ENCODE results near the gene WNT1. TPM values are rescaled to one million over a fixed set of nuclear protein-coding genes. Genes with fewer than 3 reads are reported as not detected.

The WNT1 gene
- total and polyA plus RNA-seq, 2 donors (not counting 1 experiment from before 2014, with no cell fraction given) = not detected

DNA sequence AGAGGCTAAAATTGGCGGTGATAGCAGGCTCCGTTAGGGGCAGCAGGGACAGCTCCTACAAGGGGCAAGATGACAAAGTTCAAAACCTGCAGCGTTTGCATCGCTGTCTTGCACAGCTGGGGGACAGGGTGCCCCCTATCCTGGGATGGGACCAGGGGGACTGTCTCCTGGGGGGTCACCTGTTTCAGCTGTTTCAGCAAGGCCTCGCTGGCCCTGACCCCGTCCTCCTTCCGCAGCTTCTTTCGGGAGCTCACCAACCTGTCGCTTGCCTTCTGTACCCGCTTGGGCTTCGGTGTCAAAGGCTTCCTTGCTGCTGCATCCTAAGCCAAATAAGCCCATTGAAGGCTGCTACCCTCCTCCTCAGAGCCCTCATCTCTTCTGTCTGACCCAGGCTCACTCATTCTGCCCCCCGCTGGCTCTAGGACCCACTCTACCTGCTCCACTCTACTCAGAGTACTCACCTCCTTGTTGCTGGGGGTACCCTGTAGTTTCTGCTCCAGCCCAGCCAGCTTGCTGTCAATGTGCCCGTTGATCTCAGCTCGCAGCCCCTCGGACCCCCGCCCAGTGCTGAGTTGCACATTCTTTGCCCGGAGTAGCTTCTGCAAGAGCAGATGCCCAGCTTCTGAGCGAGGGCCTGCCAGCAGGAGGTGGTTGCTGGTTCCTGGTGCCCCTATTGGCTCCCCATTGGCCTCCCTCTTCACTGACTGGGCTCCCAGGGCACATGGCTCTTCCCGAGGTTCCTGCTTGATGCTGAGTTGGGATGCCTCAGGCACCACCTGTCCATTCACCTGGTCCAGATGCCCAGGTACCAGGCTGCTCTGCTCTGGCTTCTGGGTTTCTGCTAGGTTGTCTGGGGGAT is 52.8 kb downstream of the WNT1 start:
- no peaks in the 10 kb centered on the region for H4K20me1 ChIP-seq (ENCODE audit: control insufficient read depth, extremely low read depth, insufficient read depth, low read length)
- no peak overlapping the region for H3K27ac ChIP-seq (ENCODE audit: insufficient read depth, low read length)
- no peak overlapping the region for H3K4me2 ChIP-seq (ENCODE audit: extremely low read depth, insufficient read depth, low read length)
- H3K9me3 ChIP-seq (ENCODE audit: control insufficient read depth, insufficient read depth, low read depth, low read length) = no peaks in the 10 kb centered on the region
- no peaks in the 10 kb centered on the region for H3K4me1 ChIP-seq (ENCODE audit: control insufficient read depth, extremely low read depth, insufficient read depth, low read length)
- no peak overlapping the region for H3K9ac ChIP-seq (ENCODE audit: insufficient read depth, low read length)
- no peak overlapping the region for H2AFZ ChIP-seq (ENCODE audit: low read length)
- DNase-seq (ENCODE audit: low read depth in 2 of 2) = no peak
- no peaks in the 10 kb centered on the region for H3K79me2 ChIP-seq (ENCODE audit: control insufficient read depth, insufficient read depth, low read length)
- H3K27me3 ChIP-seq (ENCODE audit: control insufficient read depth, insufficient read depth, low read length) = no peaks in the 10 kb centered on the region
- H3K36me3 ChIP-seq (ENCODE audit: control insufficient read depth, insufficient read depth, low read length) = peaks cover 42% of the 10 kb centered on the region
- TF ChIP-seq, protein P1, sequence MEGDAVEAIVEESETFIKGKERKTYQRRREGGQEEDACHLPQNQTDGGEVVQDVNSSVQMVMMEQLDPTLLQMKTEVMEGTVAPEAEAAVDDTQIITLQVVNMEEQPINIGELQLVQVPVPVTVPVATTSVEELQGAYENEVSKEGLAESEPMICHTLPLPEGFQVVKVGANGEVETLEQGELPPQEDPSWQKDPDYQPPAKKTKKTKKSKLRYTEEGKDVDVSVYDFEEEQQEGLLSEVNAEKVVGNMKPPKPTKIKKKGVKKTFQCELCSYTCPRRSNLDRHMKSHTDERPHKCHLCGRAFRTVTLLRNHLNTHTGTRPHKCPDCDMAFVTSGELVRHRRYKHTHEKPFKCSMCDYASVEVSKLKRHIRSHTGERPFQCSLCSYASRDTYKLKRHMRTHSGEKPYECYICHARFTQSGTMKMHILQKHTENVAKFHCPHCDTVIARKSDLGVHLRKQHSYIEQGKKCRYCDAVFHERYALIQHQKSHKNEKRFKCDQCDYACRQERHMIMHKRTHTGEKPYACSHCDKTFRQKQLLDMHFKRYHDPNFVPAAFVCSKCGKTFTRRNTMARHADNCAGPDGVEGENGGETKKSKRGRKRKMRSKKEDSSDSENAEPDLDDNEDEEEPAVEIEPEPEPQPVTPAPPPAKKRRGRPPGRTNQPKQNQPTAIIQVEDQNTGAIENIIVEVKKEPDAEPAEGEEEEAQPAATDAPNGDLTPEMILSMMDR (conservative IDR thresholded peaks at IDR 0.05 in 1 of 2, IDR thresholded peaks at IDR 0.05 in 1 of 2; ENCODE audit: low read depth in 1 of 2, low read length in 2 of 2) = no peak
- no peak overlapping the region for H3K4me3 ChIP-seq (replicated peaks in 1 of 4; ENCODE audit: control extremely low read depth in 1 of 4, insufficient read depth in 1 of 4, low read depth in 3 of 4, low read length in 4 of 4)

DNA sequence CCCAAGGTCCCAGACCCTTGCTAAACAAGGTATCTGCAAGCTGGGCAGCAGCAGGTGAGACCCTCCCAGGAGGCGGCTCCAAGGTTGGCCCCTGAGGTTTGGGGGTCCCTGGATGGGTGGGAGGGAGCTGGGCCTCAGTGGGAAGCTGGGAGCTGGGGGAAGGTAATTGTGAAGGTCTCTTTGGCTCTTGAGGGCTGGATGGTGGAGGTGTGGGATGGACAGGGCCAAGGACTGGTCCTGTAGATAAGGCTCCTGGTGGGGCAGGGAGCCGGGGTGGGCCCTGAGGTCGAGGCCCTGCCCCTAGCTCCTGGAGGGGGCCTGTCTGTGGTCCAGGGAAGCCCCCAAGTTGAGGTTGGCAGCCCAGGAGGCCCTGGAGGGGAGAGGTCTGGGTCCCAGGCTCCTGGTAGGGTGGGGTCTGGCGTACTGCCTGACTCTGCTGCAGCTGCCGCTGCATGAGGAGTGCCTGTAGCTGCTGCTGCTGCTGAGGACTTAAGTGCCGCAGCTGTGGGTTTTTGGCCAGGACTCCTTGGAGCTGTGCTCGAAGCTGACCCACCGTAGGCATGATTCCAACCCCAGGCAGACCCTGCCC is 53.5 kb downstream of the WNT1 start:
- Histone ChIP-seq H3K9me3 (ENCODE audit: control insufficient read depth, insufficient read depth, low read depth, low read length) (no peaks in the 10 kb centered on the region), H3K79me2 (ENCODE audit: control insufficient read depth, insufficient read depth, low read length) (no peaks in the 10 kb centered on the region), H3K36me3 (ENCODE audit: control insufficient read depth, insufficient read depth, low read length) (peaks cover 36% of the 10 kb centered on the region), H3K4me1 (ENCODE audit: control insufficient read depth, extremely low read depth, insufficient read depth, low read length) (no peaks in the 10 kb centered on the region), H3K9ac (ENCODE audit: insufficient read depth, low read length) (no peak overlapping the region), H3K27me3 (ENCODE audit: control insufficient read depth, insufficient read depth, low read length) (no peaks in the 10 kb centered on the region), H3K27ac (ENCODE audit: insufficient read depth, low read length) (no peak overlapping the region), H3K4me3 (replicated peaks in 1 of 4; ENCODE audit: control extremely low read depth in 1 of 4, insufficient read depth in 1 of 4, low read depth in 3 of 4, low read length in 4 of 4) (no peak overlapping the region), H3K4me2 (ENCODE audit: extremely low read depth, insufficient read depth, low read length) (no peak overlapping the region), H2AFZ (ENCODE audit: low read length) (no peak overlapping the region), H4K20me1 (ENCODE audit: control insufficient read depth, extremely low read depth, insufficient read depth, low read length) (no peaks in the 10 kb centered on the region)
- DNase-seq (ENCODE audit: low read depth in 2 of 2) = no peak
- no peak for TF ChIP-seq EZH2 (IDR thresholded peaks at IDR 0.05; ENCODE audit: low read length, missing control alignments)
- TF ChIP-seq, protein P1 (conservative IDR thresholded peaks at IDR 0.05 in 1 of 2, IDR thresholded peaks at IDR 0.05 in 1 of 2; ENCODE audit: low read depth in 1 of 2, low read length in 2 of 2) = no peak

Other genes with a start within 250 kb of the WNT1 start
- gene ADCY6, start 189.2 kb upstream of the WNT1 start, total RNA-seq = 34.7 and 53.2 TPM in 2 replicates
- gene ADCY6, start 189.2 kb upstream of the WNT1 start, polyA plus RNA-seq = 14.4 and 27.4 TPM in 2 replicates
- 18.5 and 28.4 TPM in 2 replicates for gene CACNB3, start 159.8 kb upstream of the WNT1 start, total RNA-seq
- gene CACNB3, start 159.8 kb upstream of the WNT1 start, polyA plus RNA-seq = 40.6 and 46.2 TPM in 2 replicates
- 62.4 and 65.5 TPM in 2 replicates for gene DDX23, start 126.2 kb upstream of the WNT1 start, total RNA-seq
- 48.6 and 65.1 TPM in 2 replicates for gene DDX23, start 126.2 kb upstream of the WNT1 start, polyA plus RNA-seq
- gene RND1, start 112.5 kb upstream of the WNT1 start, total RNA-seq = under 0.01 and 0.17 TPM in 2 replicates
- 0.08 and 0.12 TPM in 2 replicates for gene RND1, start 112.5 kb upstream of the WNT1 start, polyA plus RNA-seq
- gene FKBP11, start 52.8 kb upstream of the WNT1 start, total RNA-seq = 10.0 and 12.6 TPM in 2 replicates
- 20.8 and 48.8 TPM in 2 replicates for gene FKBP11, start 52.8 kb upstream of the WNT1 start, polyA plus RNA-seq
- 24.7 and 28.1 TPM in 2 replicates for gene ARF3, start 20.8 kb upstream of the WNT1 start, total RNA-seq
- 182 and 220 TPM in 2 replicates for gene ARF3, start 20.8 kb upstream of the WNT1 start, polyA plus RNA-seq
- under 0.01 TPM in 1 of 2 replicates, not detected in the other for gene WNT10B, start 6.6 kb upstream of the WNT1 start, total RNA-seq
- 0.05 and 0.11 TPM in 2 replicates for gene WNT10B, start 6.6 kb upstream of the WNT1 start, polyA plus RNA-seq
- gene DDN, start 21.1 kb downstream of the WNT1 start, total RNA-seq = under 0.01 TPM in 2 replicates
- gene DDN, start 21.1 kb downstream of the WNT1 start, polyA plus RNA-seq = 0.05 and 0.09 TPM in 2 replicates
- gene PRKAG1, start 40.5 kb downstream of the WNT1 start, total RNA-seq = 65.2 and 76.5 TPM in 2 replicates
- 107 and 110 TPM in 2 replicates for gene PRKAG1, start 40.5 kb downstream of the WNT1 start, polyA plus RNA-seq
- 21.1 and 33.0 TPM in 2 replicates for gene KMT2D, start 82.5 kb downstream of the WNT1 start, total RNA-seq
- 7.3 and 10.0 TPM in 2 replicates for gene KMT2D, start 82.5 kb downstream of the WNT1 start, polyA plus RNA-seq
- gene RHEBL1, start 91.7 kb downstream of the WNT1 start, total RNA-seq = 0.33 and 0.51 TPM in 2 replicates
- 0.28 and 0.41 TPM in 2 replicates for gene RHEBL1, start 91.7 kb downstream of the WNT1 start, polyA plus RNA-seq
- gene DHH, start 116.5 kb downstream of the WNT1 start, total RNA-seq = under 0.01 TPM in 2 replicates
- gene DHH, start 116.5 kb downstream of the WNT1 start, polyA plus RNA-seq = 0.01 TPM in 2 replicates
- 53.2 and 54.2 TPM in 2 replicates for gene LMBR1L, start 132.5 kb downstream of the WNT1 start, total RNA-seq
- 28.0 and 30.9 TPM in 2 replicates for gene LMBR1L, start 132.5 kb downstream of the WNT1 start, polyA plus RNA-seq
- 656 and 1,258 TPM in 2 replicates for gene TUBA1B, start 153.1 kb downstream of the WNT1 start, total RNA-seq
- gene TUBA1B, start 153.1 kb downstream of the WNT1 start, polyA plus RNA-seq = 3,083 and 6,675 TPM in 2 replicates
- 772 and 888 TPM in 2 replicates for gene TUBA1A, start 210.8 kb downstream of the WNT1 start, total RNA-seq
- 2,642 and 3,496 TPM in 2 replicates for gene TUBA1A, start 210.8 kb downstream of the WNT1 start, polyA plus RNA-seq

Measured in fibroblast of lung (primary cell).